Suppressor macrophage treated with lipopolysaccharide for 1 hour (primary cell): ENCODE measurements around the gene PRAME.
A peak's percentile ranks its signal among the peaks of the same experiment; 100 is the strongest.
"Not testable (repeated sequence)": the region's sequence is repeated elsewhere in the genome, so short reads cannot be mapped to it uniquely, and the experiment has no call there.

Experiments
- DNase-seq, 3 donors: peaks; one replicate each; pipeline ENCODE4 v3.0.0-alpha.2; 2020 to 2022

Gene PRAME

GRCh38 chr22:22520667-22521602 lies 38.1 kb downstream of the PRAME start:
- DNase-seq, result peak in 1 of 3 donors; percentile 11

- DNase-seq, result no peak
These were observed 38.9 kb downstream of the PRAME start, which contains the start of gene ZNF280A for GRCh38 chr22:22520020-22520656. TSS of gene ZNF280A (minus strand) at chr22:22520270. CDS start at chr22:22515630, 4,640 bp downstream.

- DNase-seq, result no peak
These were observed 39.5 kb downstream of the PRAME start for GRCh38 chr22:22519591-22519990.

GRCh38 chr22:22516992-22517391 lies 42.1 kb downstream of the PRAME start:
- no peak for DNase-seq

- DNase-seq, result no peak
These were observed 43.2 kb downstream of the PRAME start for GRCh38 chr22:22515890-22516289.

GRCh38 chr22:22514431-22514830 lies 44.6 kb downstream of the PRAME start:
- not testable (repeated sequence) for DNase-seq

- no peak for DNase-seq
These were observed 45.4 kb downstream of the PRAME start for GRCh38 chr22:22513619-22514018.

- no peak for DNase-seq
These were observed 46.1 kb downstream of the PRAME start for GRCh38 chr22:22512951-22513350.

- DNase-seq, result not testable (repeated sequence)
These were observed 48.2 kb downstream of the PRAME start for GRCh38 chr22:22510833-22511232.

GRCh38 chr22:22509912-22510311 lies 49.2 kb downstream of the PRAME start:
- DNase-seq, result not testable (repeated sequence)

GRCh38 chr22:22508274-22509176 lies 50.5 kb downstream of the PRAME start, which contains the start of gene ZNF280B:
TSS of gene ZNF280B (minus strand) at chr22:22508742. CDS start at chr22:22489398, 19,344 bp downstream.
- peak; percentile 79 to 91 (median 88) for DNase-seq

- DNase-seq, result no peak
These were observed 51.3 kb downstream of the PRAME start for GRCh38 chr22:22507743-22508273.

GRCh38 chr22:22506736-22507135 lies 52.3 kb downstream of the PRAME start:
- no peak for DNase-seq

GRCh38 chr22:22498267-22498666 lies 60.8 kb downstream of the PRAME start:
- DNase-seq, result no peak
